Measurements from ENCODE around the gene SH3PXD2A.

The SH3PXD2A gene

GRCh38 chr10:103696411-103697145 lies 158.8 kb downstream of the SH3PXD2A start:
- DNase-seq = peak; percentile 55

GRCh38 chr10:103696094-103696410 lies 159.3 kb downstream of the SH3PXD2A start:
- DNase-seq = no peak

- no peak for DNase-seq
These were observed 159.8 kb downstream of the SH3PXD2A start for GRCh38 chr10:103695584-103696005.

GRCh38 chr10:103693812-103694205 lies 161.6 kb downstream of the SH3PXD2A start:
- DNase-seq = no peak

DNA sequence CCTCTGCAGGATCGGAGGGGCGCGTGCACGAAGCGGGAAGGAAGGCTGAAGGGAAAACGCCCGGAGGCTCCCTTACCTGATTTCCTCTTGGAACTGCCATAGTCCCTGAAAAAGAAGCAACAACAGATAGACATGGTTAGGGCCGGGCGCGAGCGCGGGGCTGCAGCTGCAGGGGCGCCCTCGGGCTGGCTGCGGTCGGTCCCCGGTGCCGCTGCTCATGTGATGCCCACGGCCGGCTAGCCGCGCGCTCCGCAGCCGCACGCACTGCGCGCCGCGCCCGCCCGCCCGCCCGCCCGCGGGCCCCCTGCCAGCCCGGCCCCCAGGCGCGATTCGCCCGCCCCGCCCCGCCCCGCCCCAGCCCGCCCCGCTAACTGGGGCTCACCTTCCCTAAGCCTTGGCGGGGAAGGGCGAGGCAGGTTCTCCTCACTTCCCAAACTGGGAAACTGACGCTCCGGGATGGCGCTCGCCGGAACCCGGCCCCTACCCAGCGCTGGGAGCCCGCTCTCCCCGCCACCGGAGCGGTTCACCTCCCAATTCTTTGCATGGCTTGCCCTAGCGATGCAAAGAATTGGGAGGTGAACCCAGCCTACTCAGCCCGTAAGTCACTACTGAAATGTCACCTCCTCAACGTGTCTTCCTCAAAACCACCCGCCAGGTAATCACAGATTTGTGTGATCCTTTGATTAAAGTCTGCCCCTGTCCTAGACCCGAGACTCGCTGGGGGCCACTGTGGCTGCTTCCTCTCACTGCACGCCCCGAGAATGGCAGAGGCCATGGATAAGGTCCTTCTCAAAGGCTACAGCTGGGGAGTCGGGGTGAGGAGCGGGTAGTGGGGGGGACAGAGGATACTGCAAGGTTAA lies 162.2 kb downstream of the SH3PXD2A start:
- DNase-seq = peak; percentile 28

GRCh38 chr10:103692436-103692951 lies 162.9 kb downstream of the SH3PXD2A start:
- DNase-seq = no peak

DNA sequence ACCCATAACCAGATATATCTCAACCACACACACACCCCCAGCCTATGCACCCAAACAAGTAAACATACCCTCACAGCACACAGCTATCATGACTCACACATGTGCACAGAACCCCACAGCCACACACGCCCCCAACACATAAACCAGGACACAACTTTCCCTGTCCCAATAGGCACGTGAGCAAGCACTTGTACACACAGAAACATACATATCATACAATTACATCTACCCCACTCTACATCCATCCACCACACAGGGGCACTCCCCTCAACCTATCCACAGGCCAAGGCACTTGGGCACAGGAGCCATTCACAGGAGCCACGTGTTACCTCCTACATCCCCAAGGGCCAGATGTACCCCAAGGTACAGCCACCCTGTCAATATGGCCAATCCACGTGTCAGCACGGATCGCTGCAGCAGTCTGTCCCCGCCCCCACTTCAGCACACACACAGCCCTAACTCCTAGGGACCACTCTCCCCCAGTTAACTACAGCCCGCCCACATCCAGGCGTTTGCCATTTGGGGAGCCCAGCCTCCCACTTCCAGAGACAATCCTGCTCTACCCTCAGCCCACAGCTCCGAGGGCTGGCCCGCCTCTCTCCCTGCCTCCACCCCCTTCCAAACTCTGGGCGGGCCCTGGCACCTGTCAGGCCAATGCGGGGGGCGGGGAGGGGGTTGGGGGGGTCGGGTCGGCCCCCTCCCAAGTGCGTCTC lies 163.5 kb downstream of the SH3PXD2A start:
- DNase-seq = no peak

- DNase-seq = no peak
These were observed 164.1 kb downstream of the SH3PXD2A start for GRCh38 chr10:103691267-103691666.

GRCh38 chr10:103690281-103690680 lies 165.1 kb downstream of the SH3PXD2A start:
- no peak for DNase-seq

DNA sequence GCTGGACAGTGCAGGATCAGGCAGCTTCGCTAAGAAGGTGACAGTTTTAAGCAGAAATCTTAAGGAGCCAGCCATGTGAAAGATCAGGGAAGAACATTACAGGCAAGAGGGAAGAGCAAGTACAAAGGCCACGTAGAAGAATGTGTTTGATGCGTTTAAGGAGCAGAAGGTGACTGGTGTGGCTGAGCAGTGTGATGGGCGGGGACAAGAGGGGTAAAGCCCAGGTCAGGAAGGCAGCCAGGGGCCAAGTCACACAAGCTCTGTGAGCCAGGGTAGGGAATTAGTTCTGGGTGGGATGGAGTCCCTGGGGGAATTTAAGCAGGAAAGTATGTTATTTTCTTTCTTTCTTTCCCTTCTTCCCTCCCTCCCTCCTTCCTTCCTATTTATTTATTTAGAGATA lies 166.9 kb downstream of the SH3PXD2A start:
- DNase-seq = no peak

- DNase-seq = no peak
These were observed 167.7 kb downstream of the SH3PXD2A start for GRCh38 chr10:103687718-103688117.

GRCh38 chr10:103687172-103687571 lies 168.2 kb downstream of the SH3PXD2A start:
- no peak for DNase-seq

GRCh38 chr10:103685880-103686669 lies 169.3 kb downstream of the SH3PXD2A start:
- peak; percentile 71 for DNase-seq

- no peak for DNase-seq
These were observed 171.5 kb downstream of the SH3PXD2A start for GRCh38 chr10:103683851-103684250.

DNA sequence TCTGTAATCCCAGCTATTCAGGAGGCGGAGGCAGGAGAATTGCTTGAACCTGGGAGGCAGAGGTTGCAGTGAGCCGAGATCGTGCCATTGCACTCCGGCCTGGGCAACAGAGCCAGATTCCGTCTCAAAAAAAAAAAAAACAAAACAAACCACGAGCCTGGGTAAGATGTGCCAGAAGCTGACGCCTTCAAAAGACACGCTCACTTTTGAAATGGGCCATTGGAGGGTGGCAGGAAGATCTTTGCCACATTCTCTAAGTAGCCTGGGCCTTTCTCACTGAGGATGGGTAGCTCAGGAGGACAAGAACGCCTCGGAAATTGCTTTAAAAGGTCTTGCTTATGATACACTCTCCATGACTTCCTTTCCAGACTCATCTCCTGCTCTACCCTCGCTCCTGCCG lies 172.7 kb downstream of the SH3PXD2A start:
- no peak for DNase-seq

DNA sequence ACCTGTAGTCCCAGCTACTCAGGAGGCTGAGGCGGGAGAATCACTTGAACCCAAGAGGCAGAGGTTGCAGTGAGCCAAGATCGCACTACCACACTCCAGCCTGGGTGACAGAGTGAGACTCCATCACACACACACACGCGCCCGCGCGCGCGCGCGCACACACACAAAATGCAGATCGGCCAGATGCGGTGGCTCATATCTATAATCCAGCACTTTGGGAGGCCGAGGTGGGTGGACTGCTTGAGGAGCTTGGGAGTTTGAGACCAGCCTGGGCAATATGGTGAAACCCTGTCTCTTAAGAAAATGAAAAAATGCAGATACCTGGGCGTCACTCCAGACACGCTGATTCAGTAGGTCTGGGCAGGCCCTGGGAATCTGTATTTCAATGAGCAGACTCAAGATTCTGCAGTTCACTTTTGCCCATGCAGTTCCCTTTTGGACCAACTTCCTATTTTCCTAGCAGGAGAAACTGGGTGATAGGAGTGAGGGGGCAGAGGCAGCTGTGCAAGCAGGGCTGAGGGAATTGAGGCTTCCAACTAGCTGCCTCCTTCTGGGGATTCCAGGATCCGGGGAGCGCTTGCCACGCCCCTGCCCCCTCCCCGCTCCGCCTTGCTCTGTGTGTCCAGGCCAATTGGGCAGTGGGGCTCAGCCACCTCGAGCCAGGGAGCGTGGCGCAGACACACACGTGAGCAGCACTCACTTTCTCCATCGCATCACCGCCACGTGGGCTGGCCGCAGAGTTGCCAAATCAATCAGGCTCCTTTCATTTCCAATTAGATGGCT lies 173.6 kb downstream of the SH3PXD2A start:
- DNase-seq = no peak

DNA sequence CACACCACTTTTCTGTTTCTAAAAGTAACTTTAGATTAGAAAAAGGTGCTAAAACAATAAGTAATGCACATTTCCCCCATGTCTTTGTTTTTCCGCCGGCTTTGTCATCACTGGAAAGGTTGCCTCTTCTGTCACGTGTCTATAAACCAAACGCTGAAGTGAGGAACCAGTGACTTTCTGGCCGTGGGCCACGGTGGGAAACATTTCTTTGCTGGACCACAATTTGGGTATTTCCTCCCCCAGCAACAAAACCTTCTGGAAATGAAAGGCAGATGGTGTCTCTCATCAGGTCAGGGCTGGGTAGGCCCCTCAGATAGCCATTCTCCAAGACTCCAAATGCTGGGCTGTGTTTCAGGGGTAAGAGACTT lies 174.5 kb downstream of the SH3PXD2A start:
- DNase-seq = no peak

DNA sequence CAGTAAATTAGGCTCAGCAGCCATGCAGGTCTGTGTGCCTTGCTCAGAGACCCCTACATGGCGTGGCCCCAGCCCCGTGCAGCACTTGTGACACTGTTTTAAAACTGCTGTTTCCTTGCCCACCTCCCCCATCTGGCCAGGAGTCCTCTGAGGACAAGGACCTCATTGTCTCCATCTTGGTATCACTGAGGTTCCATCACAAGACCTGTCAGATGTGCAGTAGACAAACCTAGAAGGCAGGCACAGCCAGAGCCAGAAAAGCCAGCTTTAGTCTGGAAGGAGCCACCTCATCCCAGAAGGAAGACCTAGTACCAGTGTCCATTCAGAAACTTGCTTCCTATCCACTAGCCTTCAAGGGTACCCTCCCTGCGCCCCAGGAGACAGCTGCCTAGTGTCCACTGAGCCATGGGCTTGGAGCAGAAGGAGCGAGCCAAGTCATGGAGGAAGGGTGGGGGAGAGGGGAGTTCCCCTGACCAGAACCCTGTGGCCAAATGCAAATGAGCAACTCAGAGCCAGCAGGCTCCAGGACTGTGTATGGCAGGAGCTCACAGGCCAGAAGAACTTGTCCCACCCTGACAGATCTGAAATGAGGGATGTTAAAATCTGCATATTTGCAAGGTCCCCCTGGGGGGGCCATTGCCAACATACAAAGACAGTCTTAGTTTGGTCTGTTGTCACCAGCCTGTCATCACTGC lies 176.1 kb downstream of the SH3PXD2A start:
- no peak for DNase-seq

DNA sequence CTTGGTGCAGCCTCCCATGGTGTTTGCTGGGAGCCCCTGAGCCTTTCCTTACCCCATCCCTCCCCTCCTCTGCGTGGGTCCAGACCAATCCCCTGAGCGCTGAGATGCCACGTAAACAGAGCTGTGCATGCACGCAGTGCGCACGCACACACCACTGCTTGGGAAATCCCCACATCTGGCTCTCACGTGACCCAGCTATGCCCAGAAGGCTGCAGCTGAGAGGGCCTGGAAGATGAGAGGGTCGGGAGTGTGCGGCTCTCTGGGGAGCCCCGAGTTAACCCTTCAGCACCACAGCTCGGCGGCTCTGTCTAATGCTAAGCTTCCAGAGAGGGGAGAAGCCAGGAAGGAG lies 177.2 kb downstream of the SH3PXD2A start:
- peak; percentile 70 for DNase-seq

DNA sequence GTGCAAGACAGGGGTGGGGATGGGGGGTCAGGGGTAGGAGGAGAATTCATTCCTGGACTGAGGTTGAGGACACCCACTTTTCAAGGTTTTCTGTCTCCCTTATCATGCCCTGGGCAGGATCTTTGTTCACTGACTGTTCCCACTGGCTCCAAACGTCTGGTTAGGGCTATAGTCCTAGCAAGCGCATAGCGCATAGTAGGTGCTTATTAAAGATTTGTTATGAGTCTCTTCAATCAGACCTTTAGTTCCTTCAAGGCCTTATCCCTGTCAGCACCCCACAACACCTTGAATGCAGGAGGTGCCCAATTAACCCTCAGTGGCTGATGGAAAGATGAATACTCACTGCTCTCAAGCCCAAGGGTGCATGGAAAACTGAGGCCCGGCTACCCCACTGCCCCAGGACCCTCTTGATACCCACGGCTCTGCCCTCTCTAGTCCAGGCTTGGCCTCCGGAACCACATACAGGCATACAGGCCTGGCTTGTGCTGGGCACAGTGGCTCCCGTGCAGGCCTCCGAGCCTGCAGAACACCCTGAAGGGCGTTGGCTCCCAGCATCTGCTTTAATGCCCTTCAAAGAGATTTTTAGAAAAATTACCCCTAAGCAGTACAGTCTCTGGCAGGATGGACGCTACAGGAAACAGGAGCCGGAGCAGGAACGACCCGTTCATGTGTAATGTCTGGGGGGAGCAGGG lies 177.7 kb downstream of the SH3PXD2A start:
- DNase-seq = no peak
